Caki2 (cell line): ENCODE measurements around the gene SLC39A12. TPM values are rescaled to one million over a fixed set of nuclear protein-coding genes. Genes with fewer than 3 reads are reported as not detected.
A peak's percentile ranks its signal among the peaks of the same experiment; 100 is the strongest.

Source experiments
- DNase-seq: peaks from one replicate; pipeline ENCODE4 v3.0.0-alpha.2; 2015; ENCODE audit warnings: low read depth
- in situ Hi-C: cut with HindIII; loops from 2 replicates; pipeline ENCODE4 v1.10.0; 2016; ENCODE audit warnings: low sequenced_read_pairs, low pct_unique_long_range_greater_than_20kb, mixed read lengths
- total RNA-seq: library from RNA; depleted of rRNA; stranded (reverse); fragments of >200 nt; shearing (Covaris generic); gene quantifications from 2 replicates; pipeline ENCODE4 v1.2.3, GENCODE V29; 2014; ENCODE audit warnings: low replicate concordance

Gene SLC39A12
- total RNA-seq, 1 experiment from 2014 or later = not detected

GRCh38 chr10:17958049-17958448, 6.3 kb downstream of the SLC39A12 start:
- DNase-seq = no peak
- in situ Hi-C loops = no loop called here

- in situ Hi-C loops = no loop called here
- DNase-seq = no peak
These were observed 8.2 kb downstream of the SLC39A12 start for GRCh38 chr10:17959870-17960269.

- in situ Hi-C loops = no loop called here
- no peak for DNase-seq
These were observed 10.1 kb downstream of the SLC39A12 start for GRCh38 chr10:17961551-17962422.

GRCh38 chr10:17963431-17963830, 11.7 kb downstream of the SLC39A12 start:
- DNase-seq = no peak
- in situ Hi-C loops = no loop called here

- no peak for DNase-seq
- in situ Hi-C loops = no loop called here
These were observed 14.0 kb downstream of the SLC39A12 start for GRCh38 chr10:17965649-17966235.

- DNase-seq = no peak
- in situ Hi-C loops = no loop called here
These were observed 22.8 kb downstream of the SLC39A12 start for GRCh38 chr10:17974505-17974904.

- DNase-seq = no peak
- in situ Hi-C loops = no loop called here
These were observed 29.3 kb downstream of the SLC39A12 start for GRCh38 chr10:17980846-17981565.

GRCh38 chr10:17981766-17982380, 30.2 kb downstream of the SLC39A12 start:
- peak; percentile 62 for DNase-seq
- in situ Hi-C loops = no loop called here

GRCh38 chr10:17984056-17984455, 32.3 kb downstream of the SLC39A12 start:
- DNase-seq = no peak
- in situ Hi-C loops = no loop called here

- in situ Hi-C loops = no loop called here
- no peak for DNase-seq
These were observed 32.8 kb downstream of the SLC39A12 start for GRCh38 chr10:17984563-17984962.

- peak; percentile 66 for DNase-seq
- in situ Hi-C loops = no loop called here
These were observed 38.4 kb downstream of the SLC39A12 start for GRCh38 chr10:17989908-17990767.

- in situ Hi-C loops = no loop called here
- no peak for DNase-seq
These were observed 40.5 kb downstream of the SLC39A12 start for GRCh38 chr10:17992266-17992665.

- in situ Hi-C loops = no loop called here
- no peak for DNase-seq
These were observed 41.6 kb downstream of the SLC39A12 start for GRCh38 chr10:17993361-17993760.

GRCh38 chr10:18000601-18001000, 48.9 kb downstream of the SLC39A12 start:
- DNase-seq = no peak
- in situ Hi-C loops = no loop called here

- DNase-seq = no peak
- in situ Hi-C loops = no loop called here
These were observed 53.7 kb downstream of the SLC39A12 start for GRCh38 chr10:18005445-18005780.

GRCh38 chr10:18005781-18006456, 54.2 kb downstream of the SLC39A12 start:
- peak; percentile 76 for DNase-seq
- in situ Hi-C loops = no loop called here

- no peak for DNase-seq
These were observed 57.3 kb downstream of the SLC39A12 start for GRCh38 chr10:18008986-18009385.

More at GRCh38 chr10:18008986-18009385, 57.3 kb downstream of the SLC39A12 start:
- in situ Hi-C loops = no loop called here
